Measurements from ENCODE around the gene PSMG3.

- TF ChIP-seq EZH2 (IDR thresholded peaks at IDR 0.05; ENCODE audit: low read length) = no peak
- TF ChIP-seq, protein P1, sequence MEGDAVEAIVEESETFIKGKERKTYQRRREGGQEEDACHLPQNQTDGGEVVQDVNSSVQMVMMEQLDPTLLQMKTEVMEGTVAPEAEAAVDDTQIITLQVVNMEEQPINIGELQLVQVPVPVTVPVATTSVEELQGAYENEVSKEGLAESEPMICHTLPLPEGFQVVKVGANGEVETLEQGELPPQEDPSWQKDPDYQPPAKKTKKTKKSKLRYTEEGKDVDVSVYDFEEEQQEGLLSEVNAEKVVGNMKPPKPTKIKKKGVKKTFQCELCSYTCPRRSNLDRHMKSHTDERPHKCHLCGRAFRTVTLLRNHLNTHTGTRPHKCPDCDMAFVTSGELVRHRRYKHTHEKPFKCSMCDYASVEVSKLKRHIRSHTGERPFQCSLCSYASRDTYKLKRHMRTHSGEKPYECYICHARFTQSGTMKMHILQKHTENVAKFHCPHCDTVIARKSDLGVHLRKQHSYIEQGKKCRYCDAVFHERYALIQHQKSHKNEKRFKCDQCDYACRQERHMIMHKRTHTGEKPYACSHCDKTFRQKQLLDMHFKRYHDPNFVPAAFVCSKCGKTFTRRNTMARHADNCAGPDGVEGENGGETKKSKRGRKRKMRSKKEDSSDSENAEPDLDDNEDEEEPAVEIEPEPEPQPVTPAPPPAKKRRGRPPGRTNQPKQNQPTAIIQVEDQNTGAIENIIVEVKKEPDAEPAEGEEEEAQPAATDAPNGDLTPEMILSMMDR (optimal IDR thresholded peaks at IDR 0.05 in 1 of 3, IDR thresholded peaks at IDR 0.05 in 1 of 3, conservative IDR thresholded peaks at IDR 0.05 in 1 of 3; ENCODE audit: extremely low read depth in 1 of 3, insufficient read depth in 2 of 3, low read length in 3 of 3) = no peak
Observed at GRCh38 chr7:1593904-1594421, 24.1 kb upstream of the PSMG3 start.
